ENCODE measurements around the gene ETV2.

The ETV2 gene

DNA sequence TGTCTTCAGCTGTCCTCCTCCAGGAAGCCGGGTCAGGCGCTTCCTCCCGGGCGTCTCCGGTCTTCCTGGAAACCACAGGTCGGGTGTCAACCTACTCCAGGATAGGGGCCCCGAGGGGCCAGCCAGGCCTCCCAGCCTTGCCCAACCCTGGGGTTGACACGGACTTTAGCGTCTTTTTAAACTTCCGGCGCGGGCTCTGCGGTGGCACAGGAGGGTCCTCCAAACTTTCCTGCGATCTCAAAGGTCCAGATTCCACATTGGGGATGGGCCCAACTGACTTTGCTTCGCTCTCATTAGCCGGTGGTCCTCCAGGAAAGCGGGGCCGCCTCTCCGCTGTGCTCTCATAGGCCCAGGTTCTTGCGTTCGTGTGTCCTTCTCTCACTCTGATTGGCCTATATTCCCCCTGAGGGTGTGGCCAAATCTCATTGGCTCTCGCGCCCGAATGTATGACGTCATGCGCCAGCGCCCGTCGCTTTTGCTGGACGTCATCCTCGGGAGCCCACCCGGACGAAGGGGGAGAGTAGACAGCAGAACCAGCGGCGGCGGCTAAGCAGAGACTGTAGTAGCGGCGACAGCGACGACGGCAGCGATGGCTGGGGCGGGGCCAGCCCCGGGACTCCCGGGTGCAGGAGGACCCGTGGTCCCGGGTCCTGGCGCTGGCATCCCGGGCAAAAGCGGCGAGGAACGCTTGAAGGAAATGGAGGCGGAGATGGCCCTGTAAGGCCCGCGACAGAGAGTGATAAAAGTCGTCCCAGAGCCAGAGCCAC, 12.8 kb upstream of the ETV2 start, which contains the start of gene RBM42:
Gene RBM42, plus strand, starts transcription at position 472 of the 767 bp plus-strand sequence. Its CDS starts 118 bp downstream, at position 590.
- peak; percentile 99 for DNase-seq (ENCODE audit: low read depth)
- Histone ChIP-seq H3K9me3 (ENCODE audit: control insufficient read depth, low read length) (no peaks in the 10 kb centered on the region), H3K36me3 (ENCODE audit: control insufficient read depth, insufficient read depth, low read length, severe bottlenecking) (peaks cover 32% of the 10 kb centered on the region), H3K9ac (ENCODE audit: low read length) (peak within 1 kb of the TSS; percentile 99), H3K27me3 (replicated peaks; ENCODE audit: control insufficient read depth, insufficient read depth, low read length) (no peaks in the 10 kb centered on the region), H3K4me1 (ENCODE audit: control insufficient read depth, insufficient read depth, low read length) (peaks cover 11% of the 10 kb centered on the region), H3K4me3 (ENCODE audit: low read length) (peak within 1 kb of the TSS; percentile 96)

DNA sequence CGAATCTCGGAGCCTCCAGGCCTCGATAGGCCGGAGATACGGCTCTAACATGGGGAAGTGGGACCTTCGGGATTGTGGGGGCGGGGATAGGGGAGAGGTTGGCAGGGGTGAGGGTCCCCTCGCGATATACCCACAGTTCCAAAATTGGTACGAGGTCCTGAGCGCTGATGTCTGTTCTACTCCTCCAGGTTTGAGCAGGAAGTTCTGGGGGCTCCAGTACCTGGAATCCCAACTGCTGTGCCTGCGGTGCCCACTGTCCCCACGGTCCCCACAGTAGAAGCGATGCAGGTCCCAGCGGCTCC, 12.3 kb upstream of the ETV2 start:
- Histone ChIP-seq H3K9me3 (ENCODE audit: control insufficient read depth, low read length) (no peaks in the 10 kb centered on the region), H3K4me3 (ENCODE audit: low read length) (peak overlapping the region; percentile 96), H3K9ac (ENCODE audit: low read length) (peak overlapping the region; percentile 99), H3K4me1 (ENCODE audit: control insufficient read depth, insufficient read depth, low read length) (peaks cover 11% of the 10 kb centered on the region), H3K36me3 (ENCODE audit: control insufficient read depth, insufficient read depth, low read length, severe bottlenecking) (peaks cover 37% of the 10 kb centered on the region), H3K27me3 (replicated peaks; ENCODE audit: control insufficient read depth, insufficient read depth, low read length) (no peaks in the 10 kb centered on the region)
- DNase-seq (ENCODE audit: low read depth): no peak

DNA sequence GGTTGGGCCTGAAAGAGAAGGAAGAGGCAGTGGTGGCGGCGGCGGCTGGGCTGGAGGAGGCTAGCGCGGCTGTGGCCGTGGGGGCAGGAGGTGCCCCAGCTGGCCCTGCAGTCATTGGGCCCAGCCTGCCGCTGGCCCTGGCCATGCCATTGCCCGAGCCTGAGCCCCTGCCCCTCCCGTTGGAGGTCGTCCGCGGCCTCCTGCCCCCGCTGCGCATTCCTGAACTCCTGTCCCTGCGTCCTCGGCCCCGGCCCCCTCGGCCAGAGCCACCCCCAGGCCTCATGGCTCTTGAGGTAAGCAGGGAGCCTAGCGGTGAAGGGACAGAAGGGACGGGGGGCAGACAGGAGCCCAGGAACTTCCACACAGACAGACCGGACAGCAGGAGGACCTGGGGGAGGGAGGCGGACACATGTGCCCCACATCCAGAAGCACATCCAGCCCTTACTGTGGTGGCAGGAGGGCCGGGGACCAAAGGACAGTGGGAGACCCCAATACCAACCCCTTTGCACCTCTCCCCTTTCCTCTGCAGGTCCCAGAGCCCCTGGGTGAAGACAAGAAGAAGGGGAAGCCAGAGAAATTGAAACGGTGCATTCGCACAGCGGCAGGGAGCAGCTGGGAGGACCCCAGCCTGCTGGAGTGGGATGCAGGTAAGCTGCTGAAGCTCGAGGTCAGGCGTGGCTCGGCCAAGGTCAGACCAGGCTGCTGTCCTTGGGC, 7.7 kb upstream of the ETV2 start:
- no peaks in the 10 kb centered on the region for H3K9me3 ChIP-seq (ENCODE audit: control insufficient read depth, low read length)
- no peak for DNase-seq (ENCODE audit: low read depth)
- no peak overlapping the region for H3K4me3 ChIP-seq (ENCODE audit: low read length)
- peaks cover 79% of the 10 kb centered on the region for H3K36me3 ChIP-seq (ENCODE audit: control insufficient read depth, insufficient read depth, low read length, severe bottlenecking)
- H3K9ac ChIP-seq (ENCODE audit: low read length): no peak overlapping the region
- H3K4me1 ChIP-seq (ENCODE audit: control insufficient read depth, insufficient read depth, low read length): peaks cover 6% of the 10 kb centered on the region
- no peaks in the 10 kb centered on the region for H3K27me3 ChIP-seq (replicated peaks; ENCODE audit: control insufficient read depth, insufficient read depth, low read length)

DNA sequence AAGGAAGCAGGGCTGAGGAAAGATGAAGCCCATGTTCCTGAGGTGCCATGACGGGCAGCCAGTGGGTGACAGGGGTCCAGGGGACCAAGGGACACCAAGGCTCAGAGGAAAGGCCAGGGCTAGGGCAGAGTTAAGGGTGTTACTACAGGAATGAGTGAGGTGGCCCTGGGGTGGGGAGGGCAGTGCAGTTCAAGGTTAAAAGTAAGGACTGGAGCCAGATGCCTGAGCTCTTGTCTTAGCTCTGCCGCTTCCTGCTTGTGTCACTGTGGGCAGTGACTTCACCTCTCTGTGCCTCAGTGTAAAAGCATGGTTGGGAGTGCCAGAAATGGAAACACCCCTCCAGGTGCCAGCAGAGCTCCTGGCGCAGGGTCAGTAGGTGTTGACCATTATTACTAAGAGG, 4.9 kb upstream of the ETV2 start:
- H3K4me3 ChIP-seq (ENCODE audit: low read length): no peak overlapping the region
- no peaks in the 10 kb centered on the region for H3K4me1 ChIP-seq (ENCODE audit: control insufficient read depth, insufficient read depth, low read length)
- H3K9me3 ChIP-seq (ENCODE audit: control insufficient read depth, low read length): no peaks in the 10 kb centered on the region
- peaks cover 68% of the 10 kb centered on the region for H3K36me3 ChIP-seq (ENCODE audit: control insufficient read depth, insufficient read depth, low read length, severe bottlenecking)
- no peaks in the 10 kb centered on the region for H3K27me3 ChIP-seq (replicated peaks; ENCODE audit: control insufficient read depth, insufficient read depth, low read length)
- DNase-seq (ENCODE audit: low read depth): no peak
- no peak overlapping the region for H3K9ac ChIP-seq (ENCODE audit: low read length)

DNA sequence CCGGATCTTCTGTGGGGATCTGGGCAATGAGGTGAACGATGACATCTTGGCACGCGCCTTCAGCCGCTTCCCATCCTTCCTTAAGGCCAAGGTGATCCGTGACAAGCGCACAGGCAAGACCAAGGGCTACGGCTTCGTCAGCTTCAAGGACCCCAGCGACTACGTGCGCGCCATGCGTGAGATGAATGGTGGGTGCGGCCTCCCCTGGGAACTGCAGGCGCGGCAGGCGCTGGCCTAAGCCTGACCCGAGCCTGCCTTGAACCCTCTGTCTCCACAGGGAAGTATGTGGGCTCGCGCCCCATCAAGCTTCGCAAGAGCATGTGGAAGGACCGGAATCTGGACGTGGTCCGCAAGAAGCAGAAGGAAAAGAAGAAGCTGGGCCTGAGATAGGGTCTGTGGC, 4.4 kb upstream of the ETV2 start:
- peaks cover 62% of the 10 kb centered on the region for H3K36me3 ChIP-seq (ENCODE audit: control insufficient read depth, insufficient read depth, low read length, severe bottlenecking)

DNA sequence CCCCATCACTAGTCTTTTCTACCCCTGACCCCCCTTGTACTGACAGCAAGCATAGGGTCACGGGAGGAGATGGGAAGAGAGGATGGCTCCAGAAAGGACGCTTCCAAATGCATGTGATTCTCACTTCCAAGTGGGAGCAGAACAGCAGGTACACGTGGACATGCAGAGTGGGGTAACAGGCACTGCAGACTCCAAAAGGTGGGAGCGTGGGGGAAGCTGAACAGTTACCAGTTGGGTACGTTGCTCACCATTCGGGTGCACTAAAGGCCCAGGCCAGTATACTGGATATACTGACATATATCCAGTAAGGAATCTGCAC, 2.3 kb upstream of the ETV2 start:
- no peak for DNase-seq (ENCODE audit: low read depth)
- Histone ChIP-seq H3K36me3 (ENCODE audit: control insufficient read depth, insufficient read depth, low read length, severe bottlenecking) (peaks cover 41% of the 10 kb centered on the region), H3K27me3 (replicated peaks; ENCODE audit: control insufficient read depth, insufficient read depth, low read length) (no peaks in the 10 kb centered on the region), H3K9me3 (ENCODE audit: control insufficient read depth, low read length) (no peaks in the 10 kb centered on the region), H3K4me3 (ENCODE audit: low read length) (no peak overlapping the region), H3K9ac (ENCODE audit: low read length) (no peak overlapping the region), H3K4me1 (ENCODE audit: control insufficient read depth, insufficient read depth, low read length) (peaks cover 5% of the 10 kb centered on the region)

More for the DNA sequence above, 4.4 kb upstream of the ETV2 start:
- Histone ChIP-seq H3K9me3 (ENCODE audit: control insufficient read depth, low read length) (no peaks in the 10 kb centered on the region), H3K4me1 (ENCODE audit: control insufficient read depth, insufficient read depth, low read length) (no peaks in the 10 kb centered on the region), H3K27me3 (replicated peaks; ENCODE audit: control insufficient read depth, insufficient read depth, low read length) (no peaks in the 10 kb centered on the region), H3K9ac (ENCODE audit: low read length) (no peak overlapping the region), H3K4me3 (ENCODE audit: low read length) (no peak overlapping the region)
- DNase-seq (ENCODE audit: low read depth): no peak

DNA sequence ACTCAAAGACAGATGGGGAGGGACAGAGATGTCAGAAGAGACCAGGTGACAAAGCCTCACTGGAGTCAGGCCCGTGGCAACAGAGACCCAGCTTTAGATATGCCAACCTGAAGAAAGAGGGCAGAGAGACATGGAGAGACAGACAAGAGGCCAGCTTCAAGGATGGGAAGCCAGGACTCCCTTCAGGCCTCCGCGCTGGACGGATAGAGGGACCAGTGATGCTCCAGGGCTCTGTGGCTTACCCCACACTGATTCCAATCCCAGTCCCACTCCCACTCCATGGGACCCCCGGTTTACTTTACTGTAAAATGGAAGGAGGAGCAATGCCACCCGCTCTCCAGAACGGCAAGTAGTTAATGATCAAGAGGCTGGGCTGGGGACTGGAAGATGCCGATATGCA, 1.7 kb upstream of the ETV2 start:
- no peak for DNase-seq (ENCODE audit: low read depth)
- peaks cover 8% of the 10 kb centered on the region for H3K4me1 ChIP-seq (ENCODE audit: control insufficient read depth, insufficient read depth, low read length)

DNA sequence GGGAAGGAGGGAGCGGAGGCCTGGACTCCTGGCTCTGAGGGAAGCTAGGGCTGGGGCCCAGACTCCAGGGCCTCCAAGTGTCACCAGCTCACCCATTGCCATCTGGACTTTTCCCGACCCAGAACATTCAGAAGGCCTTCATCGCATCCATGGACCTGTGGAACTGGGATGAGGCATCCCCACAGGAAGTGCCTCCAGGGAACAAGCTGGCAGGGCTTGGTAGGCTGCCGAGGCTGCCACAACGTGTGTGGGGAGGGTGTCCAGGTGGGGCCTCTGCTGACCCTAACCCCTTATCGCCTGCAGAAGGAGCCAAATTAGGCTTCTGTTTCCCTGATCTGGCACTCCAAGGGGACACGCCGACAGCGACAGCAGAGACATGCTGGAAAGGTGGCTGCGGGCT, 767 bp downstream of the ETV2 start:
- DNase-seq (ENCODE audit: low read depth): no peak
- Histone ChIP-seq H3K4me1 (ENCODE audit: control insufficient read depth, insufficient read depth, low read length) (peaks cover 8% of the 10 kb centered on the region), H3K27me3 (replicated peaks; ENCODE audit: control insufficient read depth, insufficient read depth, low read length) (no peaks in the 10 kb centered on the region), H3K4me3 (ENCODE audit: low read length) (no peak overlapping the region), H3K9ac (ENCODE audit: low read length) (no peak overlapping the region), H3K9me3 (ENCODE audit: control insufficient read depth, low read length) (no peaks in the 10 kb centered on the region), H3K36me3 (ENCODE audit: control insufficient read depth, insufficient read depth, low read length, severe bottlenecking) (peaks cover 11% of the 10 kb centered on the region)

More for the DNA sequence above, 1.7 kb upstream of the ETV2 start:
- H3K9me3 ChIP-seq (ENCODE audit: control insufficient read depth, low read length): no peaks in the 10 kb centered on the region
- no peak overlapping the region for H3K9ac ChIP-seq (ENCODE audit: low read length)
- no peaks in the 10 kb centered on the region for H3K27me3 ChIP-seq (replicated peaks; ENCODE audit: control insufficient read depth, insufficient read depth, low read length)
- H3K36me3 ChIP-seq (ENCODE audit: control insufficient read depth, insufficient read depth, low read length, severe bottlenecking): peaks cover 35% of the 10 kb centered on the region
- H3K4me3 ChIP-seq (ENCODE audit: low read length): no peak overlapping the region

DNA sequence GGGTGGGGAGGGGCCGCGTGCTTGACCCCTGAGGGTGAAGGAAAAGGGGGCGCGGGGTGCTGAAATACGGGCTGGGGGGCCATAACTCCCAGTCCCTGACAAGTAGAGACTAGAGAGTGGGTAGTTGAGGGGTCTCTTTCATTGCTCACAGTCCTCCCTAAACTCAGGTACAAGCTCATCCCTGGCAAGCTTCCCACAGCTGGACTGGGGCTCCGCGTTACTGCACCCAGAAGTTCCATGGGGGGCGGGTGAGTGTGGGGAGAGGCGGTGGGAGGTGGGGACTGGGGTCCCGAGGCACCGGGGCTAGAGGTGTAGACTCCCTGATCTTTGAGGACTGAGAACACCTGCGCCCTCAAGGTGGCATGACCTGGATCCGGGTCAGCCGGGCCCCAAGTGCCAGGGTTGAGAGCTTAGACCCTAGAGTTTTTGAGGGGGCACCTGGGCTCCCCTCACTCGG, 1.3 kb downstream of the ETV2 start:
- Histone ChIP-seq H3K27me3 (replicated peaks; ENCODE audit: control insufficient read depth, insufficient read depth, low read length) (no peaks in the 10 kb centered on the region), H3K9me3 (ENCODE audit: control insufficient read depth, low read length) (no peaks in the 10 kb centered on the region), H3K4me1 (ENCODE audit: control insufficient read depth, insufficient read depth, low read length) (peaks cover 8% of the 10 kb centered on the region), H3K9ac (ENCODE audit: low read length) (peak overlapping the region; percentile 77), H3K4me3 (ENCODE audit: low read length) (peak overlapping the region; percentile 81), H3K36me3 (ENCODE audit: control insufficient read depth, insufficient read depth, low read length, severe bottlenecking) (peaks cover 6% of the 10 kb centered on the region)
- no peak for DNase-seq (ENCODE audit: low read depth)

DNA sequence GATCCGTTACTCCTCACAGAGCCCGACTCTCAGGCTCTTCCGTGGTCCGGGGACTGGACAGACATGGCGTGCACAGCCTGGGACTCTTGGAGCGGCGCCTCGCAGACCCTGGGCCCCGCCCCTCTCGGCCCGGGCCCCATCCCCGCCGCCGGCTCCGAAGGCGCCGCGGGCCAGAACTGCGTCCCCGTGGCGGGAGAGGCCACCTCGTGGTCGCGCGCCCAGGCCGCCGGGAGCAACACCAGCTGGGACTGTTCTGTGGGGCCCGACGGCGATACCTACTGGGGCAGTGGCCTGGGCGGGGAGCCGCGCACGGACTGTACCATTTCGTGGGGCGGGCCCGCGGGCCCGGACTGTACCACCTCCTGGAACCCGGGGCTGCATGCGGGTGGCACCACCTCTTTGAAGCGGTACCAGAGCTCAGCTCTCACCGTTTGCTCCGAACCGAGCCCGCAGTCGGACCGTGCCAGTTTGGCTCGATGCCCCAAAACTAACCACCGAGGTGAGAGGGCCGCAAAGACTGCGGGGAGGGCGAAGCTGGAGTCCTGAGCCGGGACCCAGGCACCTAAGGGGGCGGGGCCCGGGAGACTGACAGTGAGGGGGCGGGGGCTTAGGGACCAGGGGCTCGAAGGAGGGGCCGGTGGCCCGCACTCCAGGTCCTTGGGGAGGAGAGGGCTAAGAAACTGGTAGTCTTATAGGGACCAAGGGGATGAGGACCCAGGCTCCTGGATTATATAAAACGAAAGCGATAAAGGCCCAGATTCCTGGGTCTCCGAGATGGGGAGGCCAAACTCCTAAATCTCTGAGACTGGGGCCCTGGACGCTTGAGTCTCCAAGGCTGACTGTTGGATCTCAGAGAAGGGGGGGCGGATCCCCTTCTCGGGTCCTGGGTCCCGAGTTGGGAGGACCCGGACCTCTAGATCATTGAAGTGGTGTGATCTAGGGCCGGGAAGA, 2.0 kb downstream of the ETV2 start:
- Histone ChIP-seq H3K9ac (ENCODE audit: low read length) (peak overlapping the region; percentile 77), H3K4me1 (ENCODE audit: control insufficient read depth, insufficient read depth, low read length) (peaks cover 8% of the 10 kb centered on the region), H3K36me3 (ENCODE audit: control insufficient read depth, insufficient read depth, low read length, severe bottlenecking) (no peaks in the 10 kb centered on the region), H3K4me3 (ENCODE audit: low read length) (peak overlapping the region; percentile 81), H3K9me3 (ENCODE audit: control insufficient read depth, low read length) (no peaks in the 10 kb centered on the region), H3K27me3 (replicated peaks; ENCODE audit: control insufficient read depth, insufficient read depth, low read length) (no peaks in the 10 kb centered on the region)
- peak; percentile 82 for DNase-seq (ENCODE audit: low read depth)

Measured in adipocyte (in vitro differentiated cells).